C4-2B (cell line): Measurements from ENCODE around the gene IL33.

ENCODE experiments used
- CTCF ChIP-seq: fragments of 450-650 bp; conservative IDR thresholded peaks from 2 replicates; pipeline ENCODE4 v1.5.1; 2017; ENCODE audit warnings: mild to moderate bottlenecking
- ZFX ChIP-seq: fragments of 450-650 bp; IDR thresholded peaks from 2 replicates; pipeline ENCODE4 v1.6.1; 2017

GRCh38 chr9:6270896-6271295 is 55.3 kb downstream of the IL33 start:
- TF ChIP-seq CTCF (no peak), ZFX (no peak)
